ENCODE measurements around the gene AK8. TPM values are rescaled to one million over a fixed set of nuclear protein-coding genes. Genes with fewer than 3 reads are reported as not detected.

The AK8 gene
- total RNA-seq, 2 experiments from 2014 or later: 0.27 TPM; not detected in 1

DNA sequence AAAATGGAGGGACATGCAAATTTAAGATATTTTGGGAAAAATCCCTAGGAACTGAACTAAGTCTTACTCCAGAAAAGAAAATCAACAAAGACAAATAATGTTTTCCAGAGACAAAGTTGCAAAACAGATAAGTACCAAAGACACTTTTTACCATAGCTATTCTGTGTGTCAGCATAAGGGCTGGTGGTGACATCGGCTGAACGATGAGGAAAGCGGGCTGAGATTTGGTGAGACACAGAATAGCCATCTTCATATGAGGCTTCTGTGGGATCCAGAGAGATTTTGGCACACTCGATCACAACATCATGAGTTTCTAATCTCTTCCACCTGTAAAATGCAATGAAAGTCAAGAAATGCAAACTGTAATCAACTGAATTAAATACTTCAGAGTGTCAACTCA is 34.0 kb upstream of the AK8 start:
- Histone ChIP-seq H4K20me1 (ENCODE audit: insufficient read depth, low read length) (no peaks in the 10 kb centered on the region), H3K36me3 (ENCODE audit: insufficient read depth, low read length) (peaks cover 63% of the 10 kb centered on the region), H2AFZ (ENCODE audit: low read length) (no peak overlapping the region), H3K27ac (ENCODE audit: low read depth, low read length, poor library complexity, severe bottlenecking) (no peak overlapping the region), H3K9me2 (ENCODE audit: insufficient read depth, low read length) (no peaks in the 10 kb centered on the region), H3K9me3 (ENCODE audit: low read length) (no peaks in the 10 kb centered on the region), H3K4me1 (ENCODE audit: insufficient read depth, low read length, poor library complexity, severe bottlenecking) (no peaks in the 10 kb centered on the region), H3K4me2 (ENCODE audit: low read length) (no peak overlapping the region), H3K4me3 (ENCODE audit: low read depth, low read length, poor library complexity, severe bottlenecking) (no peak overlapping the region), H3K79me2 (ENCODE audit: insufficient read depth, low read depth, low read length) (no peaks in the 10 kb centered on the region)
- TF ChIP-seq EZH2phosphoT487 (IDR thresholded peaks at IDR 0.05; ENCODE audit: borderline replicate concordance, low read depth, low read length) (no peak), CTCF (conservative IDR thresholded peaks at IDR 0.05; ENCODE audit: low read length) (no peak)
- BruUV-seq (replicated peaks): no TSS peak
- DNase-seq (ENCODE audit: low spot score): no peak
- intact Hi-C loops (cut with micrococcal nuclease; ENCODE audit: unreplicated experiment): no loop called here
- CTCF ChIA-PET (ENCODE audit: unreplicated experiment): no interaction called here
- POLR2A ChIA-PET: interaction anchor here (0.6 kb wide), 1 partner anchor 945 kb away, joined by 3 read pairs; no protein-coding TSS in a partner anchor

GRCh38 chr9:132910376-132910775 is 32.3 kb upstream of the AK8 start:
- no peaks in the 10 kb centered on the region for H3K79me2 ChIP-seq (ENCODE audit: insufficient read depth, low read depth, low read length)

More at GRCh38 chr9:132910376-132910775, 32.3 kb upstream of the AK8 start:
- H4K20me1 ChIP-seq (ENCODE audit: insufficient read depth, low read length): no peaks in the 10 kb centered on the region
- peaks cover 58% of the 10 kb centered on the region for H3K36me3 ChIP-seq (ENCODE audit: insufficient read depth, low read length)
- no peaks in the 10 kb centered on the region for H3K4me1 ChIP-seq (ENCODE audit: insufficient read depth, low read length, poor library complexity, severe bottlenecking)
- intact Hi-C loops (cut with micrococcal nuclease; ENCODE audit: unreplicated experiment): no loop called here
- H2AFZ ChIP-seq (ENCODE audit: low read length): no peak overlapping the region
- no peak overlapping the region for H3K4me2 ChIP-seq (ENCODE audit: low read length)
- DNase-seq (ENCODE audit: low spot score): no peak
- TF ChIP-seq EZH2phosphoT487 (IDR thresholded peaks at IDR 0.05; ENCODE audit: borderline replicate concordance, low read depth, low read length): no peak
- no peak for TF ChIP-seq CTCF (conservative IDR thresholded peaks at IDR 0.05; ENCODE audit: low read length)
- no peak overlapping the region for H3K27ac ChIP-seq (ENCODE audit: low read depth, low read length, poor library complexity, severe bottlenecking)
- no peaks in the 10 kb centered on the region for H3K9me2 ChIP-seq (ENCODE audit: insufficient read depth, low read length)
- BruUV-seq (replicated peaks): no TSS peak
- no peaks in the 10 kb centered on the region for H3K9me3 ChIP-seq (ENCODE audit: low read length)
- H3K4me3 ChIP-seq (ENCODE audit: low read depth, low read length, poor library complexity, severe bottlenecking): no peak overlapping the region
- CTCF ChIA-PET (ENCODE audit: unreplicated experiment): no interaction called here
- POLR2A ChIA-PET: interaction anchor here (0.7 kb wide), 1 partner anchor 20 kb away, joined by 3 read pairs; no protein-coding TSS in a partner anchor

Data from OCI-LY7 (cell line).